HEK293T (cell line): Measurements from ENCODE around the gene CLEC16A.

Experiments used
- HDGF ChIP-seq: fragments of 450-650 bp; IDR thresholded peaks from 2 replicates; pipeline ENCODE4 v1.6.1; 2017; ENCODE audit warnings: antibody characterized with exemption, borderline replicate concordance
- TF ChIP-seq, protein P1 (sequence below): fragments of 450-650 bp; IDR thresholded peaks from 2 replicates; pipeline ENCODE4 v1.6.1; 2016

DNA sequence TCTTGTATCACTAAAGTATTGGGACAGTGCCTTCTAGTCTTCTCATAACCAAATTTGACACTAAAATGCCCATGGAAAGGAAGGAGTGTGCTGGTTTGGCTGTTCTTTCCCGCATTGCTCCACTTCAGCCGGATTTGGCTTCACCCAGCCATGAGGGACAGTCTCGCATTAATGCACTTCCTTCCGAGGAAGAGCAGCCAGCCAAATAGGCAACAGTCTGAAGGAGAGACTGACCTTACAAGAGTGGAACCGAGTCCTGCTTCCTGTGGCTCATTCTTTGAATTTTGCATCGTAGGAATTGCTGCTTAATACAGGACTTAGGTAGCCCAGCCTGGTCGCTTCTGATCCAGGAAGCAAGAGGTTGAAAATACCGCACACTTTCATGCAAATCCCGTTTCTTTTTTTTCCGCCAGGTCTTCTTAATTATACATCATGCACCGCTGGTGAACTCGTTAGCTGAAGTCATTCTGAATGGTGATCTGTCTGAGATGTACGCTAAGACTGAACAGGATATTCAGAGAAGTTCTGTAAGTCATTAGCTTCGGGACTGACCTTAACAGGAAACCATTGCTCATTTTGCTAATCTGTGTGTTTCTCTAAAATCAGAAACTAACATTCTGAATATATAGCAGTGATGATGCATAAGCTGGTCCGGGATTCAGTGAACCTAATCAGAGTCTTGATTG, 38.2 kb downstream of the CLEC16A start:
- TF ChIP-seq, protein P1, sequence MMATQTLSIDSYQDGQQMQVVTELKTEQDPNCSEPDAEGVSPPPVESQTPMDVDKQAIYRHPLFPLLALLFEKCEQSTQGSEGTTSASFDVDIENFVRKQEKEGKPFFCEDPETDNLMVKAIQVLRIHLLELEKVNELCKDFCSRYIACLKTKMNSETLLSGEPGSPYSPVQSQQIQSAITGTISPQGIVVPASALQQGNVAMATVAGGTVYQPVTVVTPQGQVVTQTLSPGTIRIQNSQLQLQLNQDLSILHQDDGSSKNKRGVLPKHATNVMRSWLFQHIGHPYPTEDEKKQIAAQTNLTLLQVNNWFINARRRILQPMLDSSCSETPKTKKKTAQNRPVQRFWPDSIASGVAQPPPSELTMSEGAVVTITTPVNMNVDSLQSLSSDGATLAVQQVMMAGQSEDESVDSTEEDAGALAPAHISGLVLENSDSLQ = no peak
- no peak for TF ChIP-seq HDGF
